Pancreas (tissue), 10 donors: ENCODE measurements around the gene FGFR2. TPM values are rescaled to one million over a fixed set of nuclear protein-coding genes. Genes with fewer than 3 reads are reported as not detected.

Source experiments
- ATAC-seq, 4 donors: fragments of 200-7000 bp; cut with Tn5 transposase; one replicate each; pipeline versions ENCODE4 v1.8.0 to v1.9.1; 2020; ENCODE audit warnings: mild to moderate bottlenecking in 4 of 4, moderate library complexity in 4 of 4
- DNase-seq, 6 donors: peaks; one replicate each; pipeline ENCODE4 v3.0.0-alpha.2; 2020
- FAIRE-seq: peaks from 2 replicates; lab custom pipeline; 2012; peaks lifted over from hg19 to GRCh38; lab: Jason Lieb, UNC
- H3K27ac ChIP-seq, 4 donors: fragments of 200-600 bp; sonication (generic); 1 replicate in 3 of 4; 2 replicates in 1 of 4; pipeline versions ENCODE4 v1.5.0 to v1.8.0; 2020
- H3K27me3 ChIP-seq, 4 donors: fragments of 200-600 bp; one replicate each; pipeline ENCODE4 v1.8.0; 2021
- H3K36me3 ChIP-seq, 3 donors: fragments of 200-600 bp; sonication (generic) in 1 of 3; one replicate each; pipeline versions ENCODE4 v1.5.0 to v1.8.0; 2020 to 2021
- H3K4me1 ChIP-seq, 3 donors: fragments of 200-600 bp; one replicate each; pipeline ENCODE4 v1.8.0; 2021
- H3K4me3 ChIP-seq, 4 donors: fragments of 200-600 bp; sonication (generic) in 2 of 4; one replicate each; pipeline versions ENCODE4 v1.5.0 to v1.8.0; 2020 to 2021
- H3K9me3 ChIP-seq, 4 donors: fragments of 200-600 bp; one replicate each; pipeline ENCODE4 v1.8.0; 2021
- WGBS, 2 donors: extraction: QIAGEN DNeasy Blood & Tissue Kit; methylation state at CpG; one replicate each; pipeline ENCODE4 v1.1.7; 2013; 5-methylcytosine and 5-hydroxymethylcytosine counted together
- intact Hi-C, 3 donors: fragments of 100-400 bp; cut with DNase I; formaldehyde crosslinking; loops; one replicate each; pipeline versions ENCODE4 v1.11.1 to v1.14.2; 2022
- polyA plus RNA-seq, 2 donors: library from polyadenylated mRNA; stranded (reverse); fragments of 200-250 nt; gene quantifications; one replicate each; pipeline ENCODE4 v1.2.3, GENCODE V29; 2013
- total RNA-seq, 6 donors: library from RNA; stranded (reverse); fragmentation: NEBNext Ultra II Directional in 4 of 6; extraction: Animal tissue kit (Norgen Biotek cat#: 25700) in 4 of 6; gene quantifications; one replicate each; pipeline versions ENCODE4 v1.2.1 to v1.2.4, GENCODE V29; 2021 to 2023
- TF ChIP-seq, protein P1 (sequence below), 4 donors: fragments of 200-600 bp; sonication (generic) in 3 of 4; IDR thresholded peaks; one replicate each; pipeline versions ENCODE4 v1.5.0 to v1.8.0; 2021; ENCODE audit warnings: antibody characterized with exemption in 4 of 4
- donor health status: healthy with polysubstance abuse.
- donor health status: DM: no; HTN: no; CAD: no; lungs with moderate emphysema.
- donor health status: DM: no; HTN: no; CAD: no.
- donor health status: control.
- donor health status: control.
- donor health status: Bipolar disorder and iron deficiency.
- donor health status: DM: yes; HTN: yes; CAD: no.
- donor health status: DM: no; HTN: no; CAD: no.
- donor health status: DM: no; HTN: no; CAD: no.
- donor health status: DM: yes; HTN: yes; CAD: no.

FGFR2 gene
- total and polyA plus RNA-seq, 8 donors = 23.8 to 64.0 (median 31.4) TPM

DNA sequence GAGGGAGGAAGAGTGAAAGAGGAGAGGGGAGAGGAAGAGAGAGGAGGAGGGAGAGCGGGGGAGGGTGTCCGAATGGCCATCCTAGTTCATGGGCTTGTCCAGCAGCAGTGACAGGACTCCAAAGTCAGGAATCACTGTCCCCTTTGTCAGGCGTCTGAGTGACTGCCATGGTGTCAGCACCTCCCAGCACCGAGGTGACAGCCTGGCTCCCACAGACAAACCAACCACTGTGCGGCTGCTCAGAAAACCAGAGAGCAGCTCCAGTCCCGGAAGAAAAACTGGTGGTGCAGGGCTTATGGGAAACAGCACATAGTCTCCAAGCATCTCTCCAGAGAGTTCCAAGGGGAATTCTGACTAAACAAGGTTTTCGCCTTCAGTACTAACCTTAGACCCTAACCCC, 18.9 kb upstream of the FGFR2 start:
- ATAC-seq (no peak), FAIRE-seq (no peak), DNase-seq (no peak)
- Histone ChIP-seq H3K4me1 (no peaks in the 10 kb centered on the region), H3K27me3 (no peaks in the 10 kb centered on the region), H3K9me3 (no peaks in the 10 kb centered on the region), H3K27ac (no peak overlapping the region), H3K36me3 (no peaks in the 10 kb centered on the region), H3K4me3 (no peak overlapping the region)
- intact Hi-C loops = loop anchor here in 1 of 3 donors (10.0 kb wide), 2 partner anchors 108 to 662 kb away; no protein-coding TSS in a partner anchor
- 66 to 71% methylated on average over 7 of the region's 7 CpGs for WGBS, 2 donors
- TF ChIP-seq, protein P1, sequence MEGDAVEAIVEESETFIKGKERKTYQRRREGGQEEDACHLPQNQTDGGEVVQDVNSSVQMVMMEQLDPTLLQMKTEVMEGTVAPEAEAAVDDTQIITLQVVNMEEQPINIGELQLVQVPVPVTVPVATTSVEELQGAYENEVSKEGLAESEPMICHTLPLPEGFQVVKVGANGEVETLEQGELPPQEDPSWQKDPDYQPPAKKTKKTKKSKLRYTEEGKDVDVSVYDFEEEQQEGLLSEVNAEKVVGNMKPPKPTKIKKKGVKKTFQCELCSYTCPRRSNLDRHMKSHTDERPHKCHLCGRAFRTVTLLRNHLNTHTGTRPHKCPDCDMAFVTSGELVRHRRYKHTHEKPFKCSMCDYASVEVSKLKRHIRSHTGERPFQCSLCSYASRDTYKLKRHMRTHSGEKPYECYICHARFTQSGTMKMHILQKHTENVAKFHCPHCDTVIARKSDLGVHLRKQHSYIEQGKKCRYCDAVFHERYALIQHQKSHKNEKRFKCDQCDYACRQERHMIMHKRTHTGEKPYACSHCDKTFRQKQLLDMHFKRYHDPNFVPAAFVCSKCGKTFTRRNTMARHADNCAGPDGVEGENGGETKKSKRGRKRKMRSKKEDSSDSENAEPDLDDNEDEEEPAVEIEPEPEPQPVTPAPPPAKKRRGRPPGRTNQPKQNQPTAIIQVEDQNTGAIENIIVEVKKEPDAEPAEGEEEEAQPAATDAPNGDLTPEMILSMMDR (IDR thresholded peaks at IDR 0.05) = no peak

- TF ChIP-seq, protein P1 (IDR thresholded peaks at IDR 0.05) = no peak
- WGBS, 2 donors = 71 to 77% methylated on average over 11 of the region's 11 CpGs
- no peaks in the 10 kb centered on the region for H3K27me3 ChIP-seq
- FAIRE-seq (no peak), DNase-seq (no peak), ATAC-seq (no peak)
- intact Hi-C loops = loop anchor here in 1 of 3 donors (10.0 kb wide), 2 partner anchors 109 to 661 kb away; no protein-coding TSS in a partner anchor
- no peak overlapping the region for H3K27ac ChIP-seq
- no peaks in the 10 kb centered on the region for H3K4me1 ChIP-seq
- H3K36me3 ChIP-seq = no peaks in the 10 kb centered on the region
- H3K4me3 ChIP-seq = no peak overlapping the region
- H3K9me3 ChIP-seq = no peaks in the 10 kb centered on the region
Observed at GRCh38 chr10:121616291-121616690, 18.0 kb upstream of the FGFR2 start.

GRCh38 chr10:121615836-121616235, 17.6 kb upstream of the FGFR2 start:
- no peaks in the 10 kb centered on the region for H3K9me3 ChIP-seq
- no peak for DNase-seq
- no peaks in the 10 kb centered on the region for H3K4me1 ChIP-seq
- FAIRE-seq = no peak
- WGBS, 2 donors = 74 to 81% methylated on average over 7 of the region's 7 CpGs
- no peaks in the 10 kb centered on the region for H3K36me3 ChIP-seq
- TF ChIP-seq, protein P1 (IDR thresholded peaks at IDR 0.05) = no peak
- H3K4me3 ChIP-seq = no peak overlapping the region
- H3K27ac ChIP-seq = no peak overlapping the region
- H3K27me3 ChIP-seq = no peaks in the 10 kb centered on the region
- no peak for ATAC-seq
- intact Hi-C loops = loop anchor here in 1 of 3 donors (10.0 kb wide), 2 partner anchors 109 to 661 kb away; no protein-coding TSS in a partner anchor

DNA sequence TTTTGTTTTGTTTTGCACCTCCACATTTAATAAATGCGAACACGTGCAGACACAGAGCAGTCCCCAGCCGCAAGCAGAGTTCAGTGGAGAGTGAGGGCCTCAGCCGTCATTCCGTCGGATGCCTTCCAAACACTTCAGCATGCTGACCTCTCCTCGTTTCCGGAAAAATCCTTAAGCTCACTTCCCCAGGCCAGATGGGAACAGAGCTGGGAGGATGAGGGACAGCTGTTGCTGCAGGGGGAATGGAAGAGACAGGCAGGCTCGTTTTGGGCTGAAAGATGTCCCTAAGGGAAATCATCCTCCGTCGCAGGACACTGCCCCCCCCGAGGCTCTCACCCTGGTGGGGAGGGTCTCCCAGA, 17.2 kb upstream of the FGFR2 start:
- ATAC-seq (no peak), DNase-seq (no peak), FAIRE-seq (no peak)
- intact Hi-C loops = loop anchor here in 1 of 3 donors (10.0 kb wide), 2 partner anchors 109 to 661 kb away; no protein-coding TSS in a partner anchor
- Histone ChIP-seq H3K4me3 (no peak overlapping the region), H3K27ac (no peak overlapping the region), H3K4me1 (no peaks in the 10 kb centered on the region), H3K36me3 (no peaks in the 10 kb centered on the region), H3K9me3 (no peaks in the 10 kb centered on the region), H3K27me3 (no peaks in the 10 kb centered on the region)
- 73 to 78% methylated on average over 12 of the region's 12 CpGs for WGBS, 2 donors
- TF ChIP-seq, protein P1 (IDR thresholded peaks at IDR 0.05) = no peak

DNA sequence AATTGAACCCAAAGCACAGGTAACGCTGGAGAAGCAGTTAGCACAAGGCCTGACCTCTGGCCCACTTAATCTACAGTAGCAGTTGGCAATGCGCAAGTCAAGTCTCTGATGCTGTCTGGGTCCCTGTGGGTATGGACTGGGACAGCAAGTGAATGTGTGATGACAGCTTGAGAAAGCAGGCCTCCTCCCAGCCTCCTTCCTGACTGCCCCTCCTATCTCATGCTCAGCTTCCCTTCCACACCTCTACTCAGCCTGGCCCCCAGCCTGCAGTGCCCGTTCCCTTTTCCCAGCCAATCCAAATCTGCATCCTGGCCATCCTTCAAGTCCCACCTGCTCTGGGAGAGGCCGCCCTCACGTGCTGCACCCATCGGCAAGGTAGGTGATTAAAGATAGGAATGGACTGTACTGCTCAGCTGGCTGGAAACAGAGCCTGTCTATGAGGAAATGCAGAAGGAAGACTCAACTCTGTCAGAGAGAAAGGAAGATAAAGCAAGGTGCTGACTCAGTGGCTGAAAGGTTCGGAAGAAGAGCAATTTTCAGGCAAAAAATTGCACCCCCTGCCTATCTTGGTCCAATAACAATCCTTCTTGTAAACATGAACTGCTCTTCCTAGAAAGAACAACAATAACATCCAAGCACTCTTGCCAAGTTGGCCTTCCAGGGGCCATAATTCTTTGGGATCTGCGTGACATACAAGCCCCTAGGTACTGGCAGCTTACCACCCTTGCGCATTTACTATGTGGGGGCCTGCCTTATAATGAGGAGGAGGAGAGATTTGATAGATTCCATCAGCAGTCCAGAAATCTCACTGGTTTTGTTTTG, 16.6 kb upstream of the FGFR2 start:
- Histone ChIP-seq H3K27ac (no peak overlapping the region), H3K27me3 (no peaks in the 10 kb centered on the region), H3K9me3 (no peaks in the 10 kb centered on the region), H3K4me3 (no peak overlapping the region), H3K4me1 (no peaks in the 10 kb centered on the region), H3K36me3 (no peaks in the 10 kb centered on the region)
- ATAC-seq = no peak
- FAIRE-seq = no peak
- TF ChIP-seq, protein P1 (IDR thresholded peaks at IDR 0.05) = no peak
- WGBS, 2 donors = 80 to 82% methylated on average over 9 of the region's 9 CpGs
- DNase-seq = no peak
- intact Hi-C loops = loop anchor here in 1 of 3 donors (10.0 kb wide), 2 partner anchors 110 to 660 kb away; no protein-coding TSS in a partner anchor
